Thyroid gland (tissue), 4 donors: ENCODE measurements around the gene MAD1L1. TPM values are rescaled to one million over a fixed set of nuclear protein-coding genes. Genes with fewer than 3 reads are reported as not detected.

Experiments
- DNase-seq, 2 donors: peaks; one replicate each; pipeline ENCODE4 v3.0.0-alpha.2; 2019
- H3K27ac ChIP-seq, 3 donors: fragments of 200-600 bp; sonication (generic); 1 replicate in 2 of 3; 2 replicates in 1 of 3; pipeline ENCODE4 v1.5.1; 2016 to 2019; ENCODE audit warnings: mild to moderate bottlenecking in 1 of 3, moderate library complexity in 1 of 3
- H3K27me3 ChIP-seq: fragments of 200-600 bp; sonication (generic); one replicate; pipeline ENCODE4 v1.5.1; 2019
- H3K36me3 ChIP-seq, 2 donors: fragments of 200-600 bp; sonication (generic); one replicate each; pipeline ENCODE4 v1.5.1; 2016 to 2019
- H3K4me1 ChIP-seq, 2 donors: fragments of 200-600 bp; sonication (generic); one replicate each; pipeline ENCODE4 v1.5.1; 2017 to 2019
- H3K4me3 ChIP-seq, 3 donors: fragments of 200-600 bp; sonication (generic); replicated peaks in 1 of 3; 1 replicate in 2 of 3; 2 replicates in 1 of 3; pipeline ENCODE4 v1.5.1; 2016; ENCODE audit warnings: mild to moderate bottlenecking in 1 of 3
- H3K9me3 ChIP-seq: fragments of 200-600 bp; sonication (generic); one replicate; pipeline ENCODE4 v1.5.1; 2017
- POLR2A ChIP-seq, 2 donors: fragments of 450-650 bp; IDR thresholded peaks; one replicate each; pipeline ENCODE4 v1.6.1; 2017; ENCODE audit warnings: antibody characterized with exemption in 2 of 2, mild to moderate bottlenecking in 2 of 2, moderate library complexity in 1 of 2
- WGBS, 2 donors: methylation state at CpG; one replicate each; pipeline ENCODE4 v1.1.5; 2017; 5-methylcytosine and 5-hydroxymethylcytosine counted together
- intact Hi-C: fragments of 100-400 bp; cut with DNase I; formaldehyde crosslinking; loops from one replicate; pipeline ENCODE4 v1.15.1; 2023
- total RNA-seq, 4 donors: library from RNA; depleted of rRNA; stranded (reverse); fragments of >200 nt; gene quantifications; one replicate each; pipeline ENCODE4 v1.2.3, GENCODE V29; 2016
- TF ChIP-seq, protein P1 (sequence below), 6 experiments: fragments of 200-600 bp in 3 of 6; fragments of 450-650 bp in 3 of 6; sonication (generic) in 3 of 6; IDR thresholded peaks; one replicate each; pipeline ENCODE4 v1.5.1; 2016 to 2019; ENCODE audit warnings: antibody characterized with exemption in 6 of 6, mild to moderate bottlenecking in 2 of 6, inconsistent platforms in 1 of 6, moderate library complexity in 1 of 6

Gene MAD1L1
- total RNA-seq, 4 donors from 2014 or later = 27.4 to 38.6 (median 33.9) TPM

DNA sequence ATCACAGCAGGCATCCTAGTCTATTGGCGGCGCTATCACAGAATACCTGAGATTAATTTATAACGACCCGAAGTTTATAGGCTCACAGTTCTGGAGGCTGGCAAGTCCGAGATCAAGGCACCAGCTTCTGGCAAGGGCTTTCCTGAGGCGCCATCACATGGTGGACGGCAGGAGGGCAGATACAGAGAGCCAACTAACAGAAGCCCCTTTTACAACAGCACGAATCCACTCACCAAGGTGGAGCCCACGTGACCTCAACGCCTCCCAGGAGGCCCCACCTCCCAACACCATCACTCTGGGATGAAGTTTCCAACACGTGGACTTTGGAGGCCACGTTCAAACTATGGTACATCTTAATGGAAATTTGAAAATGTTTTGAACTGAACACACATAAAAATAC is 307.4 kb downstream of the MAD1L1 start:
- DNase-seq = no peak
- no peaks in the 10 kb centered on the region for H3K27me3 ChIP-seq
- no peaks in the 10 kb centered on the region for H3K9me3 ChIP-seq
- H3K36me3 ChIP-seq = no peaks in the 10 kb centered on the region
- TF ChIP-seq POLR2A (IDR thresholded peaks at IDR 0.05) = no peak
- TF ChIP-seq, protein P1, sequence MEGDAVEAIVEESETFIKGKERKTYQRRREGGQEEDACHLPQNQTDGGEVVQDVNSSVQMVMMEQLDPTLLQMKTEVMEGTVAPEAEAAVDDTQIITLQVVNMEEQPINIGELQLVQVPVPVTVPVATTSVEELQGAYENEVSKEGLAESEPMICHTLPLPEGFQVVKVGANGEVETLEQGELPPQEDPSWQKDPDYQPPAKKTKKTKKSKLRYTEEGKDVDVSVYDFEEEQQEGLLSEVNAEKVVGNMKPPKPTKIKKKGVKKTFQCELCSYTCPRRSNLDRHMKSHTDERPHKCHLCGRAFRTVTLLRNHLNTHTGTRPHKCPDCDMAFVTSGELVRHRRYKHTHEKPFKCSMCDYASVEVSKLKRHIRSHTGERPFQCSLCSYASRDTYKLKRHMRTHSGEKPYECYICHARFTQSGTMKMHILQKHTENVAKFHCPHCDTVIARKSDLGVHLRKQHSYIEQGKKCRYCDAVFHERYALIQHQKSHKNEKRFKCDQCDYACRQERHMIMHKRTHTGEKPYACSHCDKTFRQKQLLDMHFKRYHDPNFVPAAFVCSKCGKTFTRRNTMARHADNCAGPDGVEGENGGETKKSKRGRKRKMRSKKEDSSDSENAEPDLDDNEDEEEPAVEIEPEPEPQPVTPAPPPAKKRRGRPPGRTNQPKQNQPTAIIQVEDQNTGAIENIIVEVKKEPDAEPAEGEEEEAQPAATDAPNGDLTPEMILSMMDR (IDR thresholded peaks at IDR 0.05) = no peak
- intact Hi-C loops = no loop called here
- 92 to 94% methylated on average over 12 of the region's 12 CpGs for WGBS, 2 donors
- H3K4me1 ChIP-seq = no peaks in the 10 kb centered on the region
- H3K4me3 ChIP-seq = no peak overlapping the region
- H3K27ac ChIP-seq = no peak overlapping the region

DNA sequence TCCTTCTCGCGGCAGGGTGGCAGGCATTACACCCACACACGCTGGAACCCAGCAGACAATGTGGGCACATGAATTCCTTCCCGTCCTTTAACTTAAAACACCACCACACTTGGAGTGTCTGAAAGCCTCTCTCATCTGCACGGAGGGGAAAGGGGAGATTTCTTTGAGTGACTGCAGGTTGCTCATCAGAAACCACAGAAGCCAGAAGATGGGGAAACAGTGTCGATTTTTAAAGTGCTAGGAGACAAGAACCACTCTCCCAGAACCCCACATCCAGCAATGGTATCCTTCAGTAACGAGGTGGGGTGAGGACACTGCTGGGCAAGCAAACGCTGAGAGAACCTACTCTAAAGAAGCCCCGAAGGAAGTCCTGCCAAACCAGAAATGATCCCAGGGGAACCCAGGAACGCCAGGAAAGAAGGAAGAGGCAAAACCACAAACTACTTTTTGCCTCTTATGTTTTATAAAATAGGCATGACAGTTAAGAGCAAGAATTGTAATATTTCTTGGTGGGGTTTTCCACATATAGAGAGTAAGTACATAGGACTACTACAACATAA is 308.4 kb downstream of the MAD1L1 start:
- no peak for DNase-seq
- Histone ChIP-seq H3K27ac (no peak overlapping the region), H3K4me1 (peaks cover 0 to 6% of the 10 kb centered on the region in 2 donors), H3K36me3 (no peaks in the 10 kb centered on the region), H3K4me3 (no peak overlapping the region), H3K27me3 (no peaks in the 10 kb centered on the region), H3K9me3 (no peaks in the 10 kb centered on the region)
- no peak for TF ChIP-seq POLR2A (IDR thresholded peaks at IDR 0.05)
- TF ChIP-seq, protein P1 (IDR thresholded peaks at IDR 0.05) = no peak
- intact Hi-C loops = no loop called here
- 83 to 87% methylated on average over 10 of the region's 10 CpGs for WGBS, 2 donors

DNA sequence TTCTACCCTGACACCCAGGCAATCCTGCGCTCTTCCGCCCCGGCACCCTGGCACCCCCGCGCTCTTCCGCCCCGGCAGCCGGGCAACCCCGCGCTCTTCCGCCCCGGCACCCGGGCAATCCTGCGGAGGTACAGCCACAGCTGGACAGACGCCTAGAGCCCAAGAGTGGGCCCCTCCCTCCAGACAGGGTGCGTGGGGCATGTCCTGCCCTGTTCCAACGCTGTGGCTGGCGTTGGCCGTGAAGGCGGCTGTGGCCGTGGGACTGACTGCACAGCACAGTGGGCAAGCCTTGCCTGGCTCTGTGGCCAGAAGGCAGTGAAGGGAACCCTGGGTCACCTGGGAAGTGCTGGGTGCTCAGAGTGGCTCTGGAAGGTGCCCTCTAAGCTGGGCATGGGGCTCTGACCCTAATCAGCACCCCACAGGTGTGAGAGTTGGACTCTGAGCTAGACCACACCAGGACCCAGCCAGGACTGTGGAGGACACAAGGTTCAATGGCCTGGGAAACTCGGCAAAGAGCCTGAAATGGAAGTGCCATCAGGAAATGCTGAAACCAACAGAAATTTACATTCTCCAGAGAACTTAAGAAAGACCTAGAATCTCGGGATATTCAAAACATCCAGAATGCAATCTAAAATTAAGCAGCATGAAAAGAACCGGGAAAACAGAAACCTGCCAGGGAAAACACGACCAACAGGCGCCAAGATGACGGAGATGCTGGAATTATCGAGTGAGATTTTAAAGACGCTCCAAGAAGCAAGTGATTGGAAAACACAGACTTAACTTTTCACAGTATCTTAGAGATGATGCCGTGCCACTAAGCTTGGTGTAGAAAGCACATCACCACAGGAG is 309.1 kb downstream of the MAD1L1 start:
- WGBS, 2 donors = 94 to 97% methylated on average over 22 to 30 of the region's 30 CpGs
- intact Hi-C loops = no loop called here
- no peak for DNase-seq

DNA sequence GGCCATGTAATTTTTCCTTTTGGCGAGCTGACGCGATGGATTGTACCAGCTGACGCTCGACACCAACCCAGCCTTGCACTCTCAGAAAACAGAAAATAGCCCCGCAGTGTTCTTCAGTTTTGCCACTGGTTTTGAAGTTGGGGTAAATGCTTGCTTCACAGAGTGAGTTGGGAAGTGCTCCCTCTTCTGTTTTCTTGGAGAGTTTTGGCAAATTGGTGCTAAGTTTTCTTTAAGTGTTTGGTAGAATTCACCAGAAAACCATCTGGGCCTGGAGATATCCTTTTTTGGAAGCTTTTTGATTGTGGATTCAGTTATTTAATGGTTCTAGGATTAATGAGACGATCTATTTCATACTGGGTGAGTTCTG is 309.9 kb downstream of the MAD1L1 start:
- TF ChIP-seq, protein P1 (IDR thresholded peaks at IDR 0.05) = no peak
- no peak for TF ChIP-seq POLR2A (IDR thresholded peaks at IDR 0.05)
- Histone ChIP-seq H3K4me1 (peaks cover 0 to 6% of the 10 kb centered on the region in 2 donors), H3K9me3 (no peaks in the 10 kb centered on the region), H3K27ac (no peak overlapping the region), H3K36me3 (no peaks in the 10 kb centered on the region), H3K27me3 (no peaks in the 10 kb centered on the region), H3K4me3 (no peak overlapping the region)
- intact Hi-C loops = no loop called here
- no peak for DNase-seq
- WGBS, 2 donors = 99 to 100% methylated on average over 7 of the region's 7 CpGs

More for the DNA sequence above, 309.1 kb downstream of the MAD1L1 start:
- H3K27me3 ChIP-seq = no peaks in the 10 kb centered on the region
- no peak for TF ChIP-seq POLR2A (IDR thresholded peaks at IDR 0.05)
- TF ChIP-seq, protein P1 (IDR thresholded peaks at IDR 0.05) = no peak
- H3K4me3 ChIP-seq = no peak overlapping the region
- no peaks in the 10 kb centered on the region for H3K9me3 ChIP-seq
- no peak overlapping the region for H3K27ac ChIP-seq
- no peaks in the 10 kb centered on the region for H3K36me3 ChIP-seq
- peaks cover 0 to 6% of the 10 kb centered on the region in 2 donors for H3K4me1 ChIP-seq
